LoVo (cell line): ENCODE results near the gene VPS13D.
A peak's percentile ranks its signal among the peaks of the same experiment; 100 is the strongest.

Experiments
- DNase-seq: peaks from one replicate; pipeline ENCODE4 v3.0.0-alpha.2; 2016; ENCODE audit warnings: low spot score

Gene VPS13D

DNA sequence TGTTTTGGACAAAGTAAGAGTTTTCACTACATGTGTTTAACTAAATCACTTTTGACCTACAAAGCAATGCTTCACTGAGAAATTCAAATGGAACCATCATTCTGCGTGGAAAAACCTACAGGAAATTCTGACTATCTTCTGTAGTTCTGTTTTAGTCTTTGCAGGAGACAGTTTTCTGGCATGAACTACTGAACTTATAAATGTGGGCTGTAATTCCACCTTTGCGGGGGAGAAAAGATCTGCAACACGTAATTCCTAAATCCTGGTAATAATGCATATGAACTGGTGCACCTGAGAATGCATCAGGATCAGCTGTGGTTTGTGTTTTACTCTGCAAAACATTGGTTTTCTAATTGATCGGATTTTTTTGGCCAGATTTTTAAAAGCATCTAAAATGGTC lies 106.0 kb downstream of the VPS13D start:
- DNase-seq: no peak

DNA sequence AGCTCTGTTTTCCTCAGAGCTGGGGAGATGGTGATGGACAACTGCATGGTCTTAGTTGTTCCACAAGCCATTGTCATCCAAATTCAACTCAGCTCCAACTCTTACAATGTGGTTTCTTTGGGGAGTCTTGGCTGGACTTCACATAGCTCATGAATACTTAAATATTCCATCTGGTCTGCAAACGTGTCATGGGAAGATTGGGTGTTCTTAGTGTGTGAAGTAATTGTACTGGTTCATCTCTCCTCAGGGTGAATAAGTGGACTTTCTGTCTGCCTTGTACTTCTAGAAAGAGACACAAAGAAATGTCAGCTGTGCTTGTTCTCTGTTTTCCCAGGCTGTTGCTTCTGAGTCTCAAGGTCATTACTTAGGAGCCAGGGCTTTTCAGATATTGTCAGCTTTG lies 106.6 kb downstream of the VPS13D start:
- no peak for DNase-seq

GRCh38 chr1:12338017-12338416 lies 108.2 kb downstream of the VPS13D start:
- DNase-seq: no peak

DNA sequence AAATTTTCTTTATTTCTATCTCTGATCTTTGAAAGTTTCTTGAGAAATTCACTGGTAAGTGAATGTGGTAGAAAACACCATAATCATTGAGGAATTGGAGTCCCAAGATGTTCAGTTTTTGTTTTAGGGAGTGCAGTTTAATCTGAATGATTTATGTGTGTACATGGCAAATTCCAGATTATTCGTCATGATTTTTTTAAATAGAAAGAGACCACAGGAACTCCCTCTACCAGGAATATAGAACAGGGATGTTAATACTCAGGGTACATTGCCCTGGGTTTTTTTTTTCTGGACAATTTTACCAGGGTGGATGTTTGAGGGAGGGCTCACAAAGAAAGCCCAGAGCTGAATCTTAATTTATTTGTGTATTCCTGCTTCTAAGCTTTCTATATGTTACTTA lies 109.0 kb downstream of the VPS13D start:
- no peak for DNase-seq

DNA sequence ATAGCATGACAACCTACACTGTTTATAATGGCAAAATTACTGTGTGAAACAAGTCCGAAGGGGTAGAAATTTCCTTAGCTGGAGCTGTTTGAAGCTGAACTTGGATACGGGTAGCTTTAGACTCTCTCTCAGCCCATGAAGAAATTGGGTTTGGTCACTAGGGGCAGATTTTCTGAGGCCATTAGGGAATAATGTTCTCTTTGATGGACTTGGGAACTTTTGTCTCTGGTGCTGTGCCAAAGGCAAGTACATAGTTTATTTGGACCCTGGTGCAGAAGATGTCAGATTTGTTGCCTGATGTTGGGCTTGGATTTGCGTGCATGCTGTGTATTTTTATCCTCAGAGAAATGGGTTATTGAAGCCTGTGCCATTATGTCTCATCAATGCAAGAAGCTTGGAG lies 109.6 kb downstream of the VPS13D start:
- no peak for DNase-seq

DNA sequence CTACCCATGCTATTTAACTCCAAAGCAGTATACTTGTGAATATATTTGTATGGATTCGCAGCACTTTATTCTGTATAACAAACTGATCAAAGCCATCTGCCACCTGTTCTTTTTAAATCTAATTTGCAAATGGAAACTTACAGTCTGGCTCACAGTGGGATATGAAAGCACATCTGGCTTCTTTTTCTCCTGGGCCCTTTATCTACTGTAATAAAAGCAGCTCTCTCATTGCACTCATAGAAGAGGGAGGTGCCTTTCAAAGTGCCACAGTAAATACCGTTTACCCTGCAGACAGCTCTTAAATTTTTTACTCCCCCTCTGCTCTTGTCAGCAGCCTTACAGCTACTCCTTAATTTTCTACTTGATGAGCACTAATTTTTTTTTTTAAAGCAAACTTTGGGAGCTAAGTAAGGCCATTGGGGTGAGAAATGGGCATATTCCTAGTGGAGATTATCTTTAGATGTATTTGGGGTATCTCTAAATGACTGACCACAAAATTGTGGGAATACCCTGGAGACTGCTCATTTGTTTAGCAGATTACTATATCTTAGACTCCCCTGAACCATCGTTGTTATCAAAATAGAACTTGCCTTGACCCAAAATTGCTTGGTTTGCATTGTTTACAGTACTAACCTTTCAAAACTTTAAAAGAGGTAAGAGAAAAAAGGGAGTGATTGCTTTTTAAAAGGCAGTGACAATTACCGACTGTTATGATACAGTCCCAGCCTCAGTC lies 110.1 kb downstream of the VPS13D start:
- no peak for DNase-seq

- DNase-seq: no peak
Measured at GRCh38 chr1:12340544-12340930, 110.7 kb downstream of the VPS13D start.

- no peak for DNase-seq
Measured at GRCh38 chr1:12341667-12342066, 111.8 kb downstream of the VPS13D start.

DNA sequence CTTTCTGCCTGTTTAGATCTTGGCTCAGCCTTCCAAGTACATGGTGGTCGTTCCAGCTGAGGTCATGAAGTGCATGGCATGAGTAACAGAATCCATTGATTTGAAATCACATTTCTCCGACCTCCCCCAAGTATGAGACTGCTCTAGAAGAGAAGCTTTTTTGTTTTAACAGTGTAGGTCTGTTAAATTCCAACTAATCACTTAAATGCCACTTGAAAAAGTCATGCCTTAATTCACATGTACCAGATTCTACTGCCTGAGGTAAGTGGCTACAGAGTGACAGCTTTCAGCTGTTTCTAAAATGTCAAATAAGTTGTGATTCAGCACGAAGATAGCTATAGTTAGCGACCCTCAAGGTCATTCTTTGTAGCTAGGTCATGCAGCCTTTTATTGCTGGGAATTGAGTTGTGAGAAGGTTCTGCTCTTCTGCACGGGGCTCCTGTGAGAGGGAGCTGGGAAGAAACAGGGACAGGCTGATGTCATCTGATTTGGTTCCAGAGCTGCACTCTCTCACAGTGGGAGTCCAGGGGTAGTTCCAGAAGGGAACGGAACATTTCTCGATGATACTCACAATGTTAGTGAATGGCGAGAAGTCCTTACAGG lies 112.7 kb downstream of the VPS13D start:
- DNase-seq: no peak

- no peak for DNase-seq
Measured at GRCh38 chr1:12343823-12344487, 114.1 kb downstream of the VPS13D start.

DNA sequence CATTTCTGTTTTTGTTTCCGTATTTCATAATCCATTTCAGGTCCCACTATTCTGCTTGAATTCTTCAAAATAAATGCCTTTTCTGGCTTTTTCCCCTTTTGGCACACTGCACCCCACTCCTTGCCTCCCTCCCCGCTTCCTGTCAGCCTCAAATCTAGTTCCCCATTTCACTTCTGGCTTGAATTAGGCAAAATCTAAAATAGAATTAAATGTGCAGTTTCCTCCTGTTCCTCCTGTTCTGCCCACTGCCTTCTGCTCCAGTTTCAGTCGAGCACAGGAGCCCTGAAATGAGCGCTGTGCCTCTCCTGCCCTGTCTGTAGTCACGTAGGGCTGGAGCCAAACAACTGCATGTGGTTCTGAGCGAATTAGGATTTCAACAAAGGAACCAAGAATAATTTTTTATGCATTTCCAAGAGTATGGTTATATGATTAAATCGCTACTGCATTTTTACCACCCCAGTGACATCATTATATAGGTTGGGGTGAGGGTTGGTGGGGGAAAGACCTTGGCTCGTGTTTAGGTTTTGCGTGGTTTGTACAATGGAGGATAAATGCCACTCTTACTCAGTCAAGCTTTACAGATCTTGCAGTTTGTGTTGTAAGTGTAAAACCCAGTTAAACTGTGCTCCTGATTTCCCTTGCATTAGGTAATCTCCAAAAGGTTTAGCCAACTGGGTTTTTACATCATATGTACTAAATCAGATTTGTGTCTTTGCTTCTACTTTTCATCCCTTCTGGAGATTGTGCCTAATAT lies 114.9 kb downstream of the VPS13D start:
- DNase-seq: no peak

DNA sequence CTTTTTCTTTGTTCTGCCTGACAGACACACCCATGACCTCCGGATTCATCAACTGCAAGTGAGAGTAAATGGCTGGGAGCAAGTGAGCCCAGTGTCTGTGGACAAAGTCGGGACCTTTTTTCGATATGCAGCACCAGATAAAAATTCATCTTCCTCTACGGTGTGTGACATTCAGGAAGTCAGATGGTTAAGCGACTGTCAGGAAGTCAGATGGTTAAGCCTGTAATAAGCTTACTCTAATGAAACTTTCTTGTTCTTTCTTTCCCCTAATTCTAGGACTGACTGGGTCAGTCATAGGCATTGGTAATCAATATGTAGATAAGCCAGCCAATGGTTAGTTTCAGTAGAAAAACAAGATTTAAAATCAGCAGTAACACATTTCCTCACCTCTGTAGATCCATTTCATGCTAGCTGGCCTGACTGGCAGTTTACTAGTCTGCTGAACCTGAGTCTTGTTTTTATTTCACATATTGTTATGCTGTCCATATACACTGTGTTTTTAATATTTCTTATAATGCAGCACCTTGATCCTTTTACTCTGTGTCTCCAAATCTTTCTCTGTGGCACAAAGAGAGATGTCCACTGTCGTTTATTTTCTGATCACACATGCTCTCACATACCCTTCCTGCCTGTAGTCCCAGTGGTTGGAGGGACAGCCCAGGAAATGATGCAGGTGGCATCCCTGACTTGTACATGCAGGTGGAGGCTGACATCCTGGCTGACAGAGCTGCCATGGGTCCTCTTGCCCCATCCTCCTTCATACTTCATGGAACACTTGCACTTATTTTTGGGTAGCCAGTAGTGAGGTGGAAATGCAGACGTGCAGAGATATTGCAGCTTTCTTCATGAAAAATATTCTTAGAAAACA lies 115.8 kb downstream of the VPS13D start:
- no peak for DNase-seq

- peak; percentile 44 for DNase-seq
Measured at GRCh38 chr1:12346483-12347151, 116.8 kb downstream of the VPS13D start.

DNA sequence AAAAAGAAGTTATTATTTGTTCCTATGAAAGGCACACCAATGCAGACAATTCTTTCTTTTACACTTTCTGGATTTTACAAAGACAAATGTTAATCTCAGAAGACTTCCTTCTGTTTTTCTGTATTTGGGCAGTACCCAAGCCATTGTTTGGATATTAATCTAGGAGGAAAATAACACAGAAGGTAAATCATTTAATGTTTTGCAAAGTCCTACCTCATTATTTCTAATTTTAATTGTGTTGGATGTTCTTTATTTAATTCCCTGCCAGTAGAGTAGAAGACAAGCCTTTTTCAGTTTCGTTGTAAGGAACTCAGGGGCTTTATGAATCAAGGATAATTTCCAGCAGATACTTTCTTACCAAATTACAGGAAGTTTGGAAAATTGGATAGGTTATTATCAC lies 118.3 kb downstream of the VPS13D start:
- no peak for DNase-seq

GRCh38 chr1:12353981-12354380 lies 124.2 kb downstream of the VPS13D start:
- DNase-seq: no peak

GRCh38 chr1:12356004-12356890 lies 126.4 kb downstream of the VPS13D start:
- no peak for DNase-seq

DNA sequence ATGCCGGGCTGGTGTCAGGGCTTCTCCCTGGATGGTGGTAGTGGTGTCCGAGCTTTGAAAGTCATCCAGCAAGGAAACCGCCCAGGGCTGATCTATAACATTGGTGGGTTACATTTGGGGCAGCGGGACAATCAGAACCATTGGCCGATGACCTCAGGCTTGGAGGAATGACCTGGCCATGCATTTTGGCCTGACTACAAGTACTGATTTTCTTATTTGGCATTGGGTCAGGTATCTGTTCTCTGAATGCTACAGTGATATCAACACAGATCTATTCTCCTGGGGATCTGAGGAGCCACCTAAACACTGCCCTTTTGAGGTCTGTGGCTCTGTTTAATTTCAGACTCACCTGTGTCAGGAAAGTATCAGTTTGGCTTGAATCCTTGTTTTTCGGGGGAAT lies 128.7 kb downstream of the VPS13D start:
- DNase-seq: no peak

GRCh38 chr1:12359359-12360133 lies 129.7 kb downstream of the VPS13D start:
- DNase-seq: no peak

DNA sequence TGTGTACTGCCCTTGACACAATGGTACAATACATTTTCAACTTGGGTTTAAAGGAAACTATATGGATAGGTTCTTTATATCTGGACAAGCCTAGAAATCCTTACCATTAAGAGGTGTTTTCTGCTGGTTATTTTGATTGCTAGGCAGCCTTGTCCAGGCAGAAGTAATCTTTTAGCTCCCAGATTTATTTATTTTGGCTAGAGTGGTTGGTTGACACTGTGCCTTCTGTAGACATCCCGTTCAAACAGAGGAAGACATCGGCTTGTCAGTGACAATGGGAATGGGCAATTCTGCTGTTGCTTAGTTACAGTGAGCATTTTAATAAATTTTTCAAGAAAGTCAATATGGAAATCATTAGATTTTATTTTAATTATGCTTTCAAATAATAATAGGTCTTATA lies 138.8 kb downstream of the VPS13D start:
- DNase-seq: no peak
